IPS-20b (cell line): Measurements from ENCODE around the gene SNX33.
A peak's percentile ranks its signal among the peaks of the same experiment; 100 is the strongest.
"Not testable (repeated sequence)": the region's sequence is repeated elsewhere in the genome, so short reads cannot be mapped to it uniquely, and the experiment has no call there.

Source experiments
- H3K27ac ChIP-seq: one replicate; pipeline ENCODE4 v1.5.1; 2013; ENCODE audit warnings: low read length
- H3K27me3 ChIP-seq: 2 replicates; pipeline ENCODE4 v1.6.1; 2013; ENCODE audit warnings: mild to moderate bottlenecking, low read length, inconsistent platforms; ENCODE audit not compliant: insufficient read depth
- H3K36me3 ChIP-seq: 2 replicates; pipeline ENCODE4 v1.6.1; 2013; ENCODE audit warnings: low read depth, mild to moderate bottlenecking, inconsistent platforms, low read length, moderate library complexity; ENCODE audit not compliant: insufficient read depth
- H3K4me1 ChIP-seq: 2 replicates; pipeline ENCODE4 v1.6.1; 2013; ENCODE audit warnings: mild to moderate bottlenecking, control low read depth, inconsistent platforms, low read length, moderate library complexity; ENCODE audit not compliant: insufficient read depth
- H3K4me3 ChIP-seq: 2 replicates; pipeline ENCODE4 v1.5.1; 2013; ENCODE audit warnings: mild to moderate bottlenecking, low read length, inconsistent platforms
- H3K9ac ChIP-seq: 2 replicates; pipeline ENCODE4 v1.6.1; 2013; ENCODE audit warnings: low read depth, mild to moderate bottlenecking, inconsistent platforms, low read length, moderate library complexity
- H3K9me3 ChIP-seq: 2 replicates; pipeline ENCODE4 v1.6.1; 2013; ENCODE audit warnings: mild to moderate bottlenecking, low read depth, low read length, inconsistent platforms; ENCODE audit not compliant: insufficient read depth

Gene SNX33

DNA sequence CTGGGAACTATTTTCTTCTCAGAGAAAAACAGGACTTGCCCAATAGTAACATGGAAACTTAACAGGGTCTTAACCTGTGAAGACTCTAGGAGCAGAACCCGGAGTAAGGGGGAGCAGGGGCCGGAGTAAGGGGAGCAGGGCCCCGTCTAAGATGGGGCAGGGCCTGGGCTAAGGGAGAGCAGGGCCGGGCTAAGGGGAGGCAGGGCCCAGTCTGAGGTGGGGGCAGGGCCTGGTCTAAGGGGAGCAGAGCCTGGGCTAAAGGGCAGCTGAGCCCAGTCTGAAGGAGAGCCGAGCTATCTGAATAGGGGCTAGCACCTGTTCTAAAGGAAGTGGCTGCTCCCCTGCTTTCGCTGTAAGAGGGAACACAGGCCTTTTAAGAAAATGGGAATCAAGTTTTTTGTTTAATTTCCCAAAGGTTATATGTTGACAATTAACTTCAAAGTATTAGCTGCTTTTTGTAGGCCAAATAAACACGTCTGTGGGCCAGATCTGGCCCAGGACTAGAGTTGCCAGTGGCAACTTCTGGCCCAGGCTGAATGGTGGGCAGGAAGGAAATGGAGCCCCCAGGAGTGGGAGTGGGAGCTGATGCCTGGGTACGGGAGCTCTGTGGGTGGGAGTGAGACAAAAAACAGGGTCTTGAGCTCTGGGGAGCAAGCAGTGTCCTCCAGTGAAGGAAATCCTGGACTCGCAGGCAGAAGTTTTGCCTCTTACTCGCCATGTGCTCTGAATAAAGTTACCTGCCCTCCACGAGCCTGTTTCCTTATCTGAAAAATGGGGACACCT is 32.5 kb downstream of the SNX33 start:
- Histone ChIP-seq H3K36me3 (no peaks in the 10 kb centered on the region), H3K4me3 (no peak overlapping the region), H3K27me3 (no peaks in the 10 kb centered on the region), H3K9ac (peak overlapping the region; percentile 37; the same call in 1 of the 2 replicates), H3K27ac (no peak overlapping the region), H3K9me3 (no peaks in the 10 kb centered on the region), H3K4me1 (peaks cover 3% of the 10 kb centered on the region; the same call in 1 of the 2 replicates)

DNA sequence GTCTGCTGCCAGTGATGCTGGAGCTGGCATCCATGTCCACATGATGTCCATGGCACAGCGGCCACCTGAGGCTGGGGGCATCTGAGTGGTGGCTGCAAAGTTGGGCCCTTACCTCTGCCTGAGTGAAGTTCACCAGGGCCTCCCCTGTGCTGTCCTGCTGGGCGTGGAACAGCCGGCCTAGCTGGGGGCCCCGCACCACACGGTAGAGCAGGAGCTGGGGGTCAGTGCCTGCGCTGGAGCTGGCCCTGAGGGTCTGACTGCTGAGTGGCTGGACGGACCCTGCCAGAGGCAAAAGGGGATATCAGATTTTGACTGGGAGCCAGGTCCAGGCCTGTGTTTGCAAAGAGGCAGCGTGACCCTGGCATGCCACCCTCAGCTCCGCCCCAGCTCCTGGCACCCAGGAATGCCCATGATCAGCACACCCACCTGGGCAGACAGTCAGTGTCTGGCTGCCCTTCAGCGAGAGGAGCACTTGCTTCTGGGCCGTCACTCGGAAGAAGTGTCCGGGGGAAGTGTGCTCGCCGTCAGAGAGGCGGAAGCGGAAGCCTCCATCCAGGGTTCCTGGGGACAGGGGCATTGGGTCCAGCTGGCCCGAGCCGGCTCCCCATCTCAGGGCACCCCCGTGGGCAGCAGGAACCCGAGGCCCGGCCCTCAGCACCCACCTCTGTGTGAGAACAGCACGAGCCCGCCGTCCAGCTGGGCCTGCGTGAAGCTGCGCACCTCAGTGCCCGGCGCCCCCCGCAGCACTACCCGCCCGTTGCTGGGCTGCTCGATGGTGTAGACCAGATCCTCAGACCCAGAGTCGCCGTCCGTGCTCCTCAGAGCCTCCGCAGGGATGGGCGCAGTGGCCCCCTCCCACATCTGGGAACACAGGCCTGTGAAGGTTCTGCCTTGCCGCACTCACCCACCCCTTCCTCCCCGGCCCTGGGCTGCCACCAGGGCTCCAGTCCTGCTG is 34.7 kb downstream of the SNX33 start:
- Histone ChIP-seq H3K4me1 (peaks cover 3% of the 10 kb centered on the region; the same call in 1 of the 2 replicates), H3K36me3 (no peaks in the 10 kb centered on the region), H3K9me3 (no peaks in the 10 kb centered on the region), H3K9ac (no peak overlapping the region), H3K27ac (no peak overlapping the region), H3K27me3 (no peaks in the 10 kb centered on the region), H3K4me3 (no peak overlapping the region)

DNA sequence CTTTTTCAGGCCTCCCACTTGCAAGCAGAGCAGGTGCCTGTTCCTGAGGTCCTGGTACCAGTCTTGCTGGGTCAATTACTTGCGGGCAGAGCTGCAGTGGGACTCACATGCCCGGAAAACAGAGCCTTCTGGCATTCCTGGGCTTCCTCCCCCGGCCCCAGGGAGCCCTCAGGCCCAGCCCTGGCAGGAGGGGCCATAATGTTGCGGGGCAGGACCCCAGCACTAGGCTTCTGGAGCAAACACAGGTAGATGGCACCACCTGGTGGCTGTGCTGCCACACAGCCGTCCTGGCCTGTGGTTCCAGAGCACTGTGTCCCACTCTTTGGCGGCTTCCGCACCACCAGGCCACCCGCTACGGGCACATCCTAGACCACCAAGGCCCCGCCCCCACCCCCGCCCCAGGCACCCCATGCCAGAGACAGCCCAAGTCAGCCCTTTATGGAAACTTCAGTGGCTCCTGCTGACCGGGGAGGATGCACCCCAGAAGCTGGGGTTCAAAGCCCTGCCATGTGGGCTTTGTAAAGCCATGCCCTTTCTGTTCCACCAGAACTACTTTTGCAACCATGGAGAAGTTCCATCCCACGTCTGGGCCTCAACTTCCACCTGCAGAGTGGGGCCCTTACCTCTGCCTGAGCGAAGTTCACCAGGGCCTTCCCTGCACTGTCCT is 36.1 kb downstream of the SNX33 start:
- not testable (repeated sequence) for H3K9ac ChIP-seq, H3K9me3 ChIP-seq, H3K4me1 ChIP-seq, H3K36me3 ChIP-seq, H3K27me3 ChIP-seq, H3K27ac ChIP-seq, H3K4me3 ChIP-seq

DNA sequence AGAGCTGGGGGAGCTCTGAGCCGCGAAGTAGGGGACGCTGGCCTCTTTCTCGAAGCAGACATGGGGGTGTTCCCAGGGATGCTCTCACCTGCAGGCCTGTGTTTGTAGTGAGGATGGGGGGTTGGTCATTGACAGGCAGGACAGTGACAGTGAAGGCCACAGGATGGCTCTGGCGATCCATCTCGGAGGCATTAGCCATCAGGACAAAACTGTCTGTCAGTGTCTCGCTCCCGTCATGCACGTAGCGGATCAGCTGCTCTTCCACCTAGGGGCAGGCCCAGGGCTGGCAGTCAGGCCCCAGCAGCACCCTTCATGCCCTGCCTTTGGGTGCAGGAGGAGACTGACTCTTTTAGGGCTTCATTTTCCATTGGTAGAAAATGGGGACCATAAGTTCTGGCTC is 36.9 kb downstream of the SNX33 start:
- no peak overlapping the region for H3K27ac ChIP-seq
- H3K9ac ChIP-seq, result no peak overlapping the region
- no peaks in the 10 kb centered on the region for H3K9me3 ChIP-seq
- H3K4me1 ChIP-seq, result peaks cover 3% of the 10 kb centered on the region; the same call in 1 of the 2 replicates
- no peaks in the 10 kb centered on the region for H3K27me3 ChIP-seq
- H3K4me3 ChIP-seq, result no peak overlapping the region
- no peaks in the 10 kb centered on the region for H3K36me3 ChIP-seq

DNA sequence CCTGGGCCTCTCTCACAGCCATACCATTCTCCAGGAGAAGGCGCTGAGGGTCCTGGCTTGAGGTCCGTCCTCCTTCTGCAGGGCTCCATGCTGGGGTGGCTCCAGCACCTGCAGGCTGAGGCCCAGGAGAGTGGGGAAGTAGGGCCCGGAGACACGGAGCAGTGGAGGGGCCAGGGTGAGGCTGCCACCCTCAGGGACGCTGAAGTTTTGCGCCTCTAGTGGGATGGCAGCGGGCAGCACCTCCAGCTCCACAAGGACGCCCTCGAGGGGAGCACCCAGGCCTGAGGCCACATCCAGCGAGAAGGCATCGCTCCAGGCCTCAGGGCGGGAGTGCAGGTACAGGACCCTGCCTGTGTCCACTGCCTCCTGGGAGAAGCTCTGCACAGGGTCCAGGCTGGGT is 37.5 kb downstream of the SNX33 start:
- no peaks in the 10 kb centered on the region for H3K36me3 ChIP-seq
- no peak overlapping the region for H3K4me3 ChIP-seq
- peaks cover 3% of the 10 kb centered on the region; the same call in 1 of the 2 replicates for H3K4me1 ChIP-seq
- no peaks in the 10 kb centered on the region for H3K9me3 ChIP-seq
- H3K27ac ChIP-seq, result no peak overlapping the region
- H3K9ac ChIP-seq, result no peak overlapping the region
- H3K27me3 ChIP-seq, result no peaks in the 10 kb centered on the region

DNA sequence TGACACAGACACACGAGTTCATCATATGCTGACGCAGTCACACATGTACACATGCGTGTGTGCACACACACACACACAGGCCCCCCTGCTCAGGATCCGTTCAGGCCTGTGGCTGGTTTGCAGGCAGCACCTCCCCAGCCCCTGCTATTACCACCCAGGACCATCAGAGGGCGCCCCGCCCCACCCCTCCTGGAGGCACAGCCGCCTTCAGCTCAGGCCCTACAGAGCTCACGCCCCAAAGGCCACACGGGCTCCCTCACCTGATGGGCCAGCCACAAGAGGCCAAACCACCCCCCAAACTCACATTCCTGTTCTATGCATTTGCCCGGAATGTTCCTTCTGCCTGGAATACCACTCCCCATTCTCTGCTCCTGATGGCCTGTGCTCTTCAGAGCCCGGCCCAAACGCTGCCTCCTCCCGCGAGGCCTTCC is 38.5 kb downstream of the SNX33 start:
- not testable (repeated sequence) for H3K9me3 ChIP-seq, H3K4me1 ChIP-seq, H3K4me3 ChIP-seq, H3K9ac ChIP-seq, H3K36me3 ChIP-seq, H3K27me3 ChIP-seq, H3K27ac ChIP-seq

DNA sequence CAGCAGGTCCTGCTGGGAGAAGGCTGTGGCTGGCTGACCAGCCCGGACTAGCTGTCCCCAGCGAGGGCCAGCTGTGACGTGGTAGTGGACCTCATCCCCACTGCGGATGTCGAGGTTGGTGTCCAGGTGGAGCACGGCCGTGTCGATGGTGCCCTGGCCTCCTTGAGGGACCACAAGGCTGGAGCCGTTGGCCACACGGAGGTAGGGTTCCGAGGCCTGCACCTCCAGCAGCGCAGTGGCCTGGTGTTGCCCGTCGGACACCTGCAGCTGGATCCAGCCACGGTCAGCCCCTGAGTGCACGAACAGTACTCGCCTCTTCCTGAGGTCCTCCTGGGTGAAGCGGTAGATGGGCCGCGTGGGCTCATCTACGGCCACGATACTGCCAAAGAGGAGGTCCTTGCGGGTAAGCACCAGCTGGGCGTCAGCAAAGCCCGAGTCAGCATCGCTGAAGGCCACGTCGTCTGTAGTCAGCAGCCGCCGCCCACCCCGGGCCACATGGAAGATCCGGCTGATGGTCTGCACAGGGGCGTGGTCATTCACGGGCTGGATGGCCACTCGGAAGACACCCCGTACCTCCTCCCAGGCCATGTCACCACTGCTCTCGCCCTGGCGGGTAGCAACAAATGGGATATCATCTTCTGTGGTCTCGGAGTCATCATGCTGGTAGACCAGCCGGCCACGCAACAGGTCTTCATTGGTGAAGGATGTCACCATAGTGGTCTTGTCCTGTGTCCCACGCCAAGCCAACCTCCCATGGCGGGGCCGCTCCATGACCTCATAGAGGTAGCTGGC is 40.0 kb downstream of the SNX33 start:
- H3K4me3 ChIP-seq, result no peak overlapping the region
- no peaks in the 10 kb centered on the region for H3K9me3 ChIP-seq
- no peak overlapping the region for H3K9ac ChIP-seq
- H3K36me3 ChIP-seq, result no peaks in the 10 kb centered on the region
- H3K27ac ChIP-seq, result no peak overlapping the region
- H3K27me3 ChIP-seq, result no peaks in the 10 kb centered on the region
- peaks cover 3% of the 10 kb centered on the region; the same call in 1 of the 2 replicates for H3K4me1 ChIP-seq

DNA sequence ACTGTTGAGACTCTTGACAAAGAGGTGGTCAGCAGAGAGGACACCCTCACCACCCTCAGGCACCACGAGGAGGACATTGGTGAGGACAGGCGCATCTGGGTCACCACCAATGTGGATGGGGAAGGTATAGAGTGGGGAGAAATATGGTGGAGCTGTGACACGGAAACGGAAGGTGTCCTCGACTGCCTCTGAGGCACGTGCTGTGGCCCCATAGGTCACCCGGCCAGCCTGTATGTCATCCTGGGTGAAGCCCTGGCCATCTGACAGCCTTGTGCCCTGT is 40.5 kb downstream of the SNX33 start:
- H3K4me1 ChIP-seq, result peaks cover 3% of the 10 kb centered on the region; the same call in 1 of the 2 replicates
- H3K27me3 ChIP-seq, result no peaks in the 10 kb centered on the region

DNA sequence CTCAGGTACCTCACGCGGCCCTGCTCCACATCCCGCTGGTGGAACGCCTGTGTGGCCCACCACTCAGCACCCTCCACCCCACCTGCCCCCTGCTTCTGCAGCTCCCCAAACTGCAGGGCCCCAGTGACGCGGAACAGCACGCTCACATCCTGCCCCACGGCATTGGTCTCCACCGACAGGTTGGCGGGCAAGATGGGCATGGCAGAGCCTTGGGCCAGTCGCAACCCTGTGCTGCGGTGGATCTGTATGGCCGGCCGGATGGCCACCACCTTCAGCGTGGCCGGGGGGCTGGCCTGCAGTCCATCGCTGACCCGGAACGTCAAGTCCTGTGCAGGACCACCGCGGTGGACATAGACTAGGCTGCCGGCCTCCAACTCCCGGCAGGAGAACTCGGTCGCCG is 41.1 kb downstream of the SNX33 start:
- Histone ChIP-seq H3K27me3 (no peaks in the 10 kb centered on the region), H3K9ac (no peak overlapping the region), H3K4me3 (no peak overlapping the region), H3K4me1 (no peaks in the 10 kb centered on the region), H3K27ac (no peak overlapping the region), H3K9me3 (no peaks in the 10 kb centered on the region), H3K36me3 (no peaks in the 10 kb centered on the region)

More for the DNA sequence above, 40.5 kb downstream of the SNX33 start:
- H3K4me3 ChIP-seq, result no peak overlapping the region
- no peaks in the 10 kb centered on the region for H3K36me3 ChIP-seq
- H3K9ac ChIP-seq, result no peak overlapping the region
- H3K9me3 ChIP-seq, result no peaks in the 10 kb centered on the region
- H3K27ac ChIP-seq, result no peak overlapping the region

DNA sequence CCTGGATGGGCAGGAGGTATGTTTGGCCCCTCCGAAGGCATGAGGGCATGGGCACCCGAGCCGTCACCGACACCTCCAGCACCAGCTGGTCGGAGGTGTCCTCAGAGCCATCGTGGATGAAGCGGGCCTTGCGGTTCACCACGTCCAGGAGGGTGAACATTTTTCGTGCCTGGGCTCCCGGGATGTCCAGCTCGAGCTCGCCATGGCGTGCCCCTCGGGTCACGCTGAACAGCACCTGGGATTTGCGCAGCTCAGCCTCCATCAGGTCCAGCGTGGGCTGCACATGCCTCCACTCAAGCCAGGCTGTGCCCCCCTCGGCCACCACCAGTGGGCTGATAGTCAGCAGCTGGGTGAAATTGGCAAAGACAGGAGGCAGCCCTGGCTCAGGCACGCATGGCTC is 41.7 kb downstream of the SNX33 start:
- H3K36me3 ChIP-seq, H3K27ac ChIP-seq, H3K4me1 ChIP-seq, H3K9me3 ChIP-seq, H3K27me3 ChIP-seq, H3K9ac ChIP-seq, H3K4me3 ChIP-seq: not testable (repeated sequence)

DNA sequence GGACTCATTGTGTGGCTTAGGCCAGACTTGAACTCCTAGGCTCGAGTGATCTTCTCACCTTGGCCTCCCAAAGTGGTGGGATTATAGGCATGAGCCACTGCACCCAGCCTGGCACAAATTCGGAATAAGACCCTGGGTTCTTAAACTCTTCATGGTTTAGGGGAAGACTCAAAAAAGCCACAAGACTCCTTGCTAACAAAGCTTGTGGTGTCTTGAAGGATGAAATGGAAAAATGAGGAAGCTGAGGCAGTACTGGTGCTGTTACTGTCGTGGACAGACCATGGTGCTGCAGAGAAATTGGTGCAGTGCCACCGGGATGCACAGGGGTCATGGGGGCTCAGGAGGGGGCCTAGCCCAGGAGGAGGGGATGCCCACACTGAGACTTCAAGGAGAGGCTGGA is 44.6 kb downstream of the SNX33 start:
- H3K9me3 ChIP-seq, H3K27me3 ChIP-seq, H3K36me3 ChIP-seq, H3K27ac ChIP-seq, H3K9ac ChIP-seq, H3K4me3 ChIP-seq: not testable (repeated sequence)
- H3K4me1 ChIP-seq, result peaks cover 12% of the 10 kb centered on the region; the same call in 1 of the 2 replicates
